H1 (cell line): ENCODE results near the gene PIM2.

Experiments used
- CHD1 ChIP-seq: IDR thresholded peaks from 2 replicates; pipeline ENCODE4 v1.6.1; 2012; ENCODE audit warnings: low read depth, low read length, improper control_type of control experiment
- CTCF ChIP-seq, 3 experiments: IDR thresholded peaks; 1 replicate in 2 of 3; 2 replicates in 1 of 3; pipeline versions ENCODE4 v1.5.1 to v1.6.1; 2011; ENCODE audit warnings: low read length in 3 of 3, mild to moderate bottlenecking in 3 of 3, inconsistent platforms in 2 of 3, low read depth in 1 of 3, moderate library complexity in 1 of 3; ENCODE audit not compliant: insufficient read depth in 1 of 3; ENCODE audit errors: control extremely low read depth in 1 of 3
- EZH2 ChIP-seq: fragments of 200-600 bp; sonication (generic); IDR thresholded peaks from 2 replicates; pipeline ENCODE4 v1.7.1; 2012; ENCODE audit warnings: low read depth, mild to moderate bottlenecking, moderate library complexity, low read length, inconsistent platforms; ENCODE audit not compliant: severe bottlenecking
- HDAC2 ChIP-seq, 2 experiments: fragments of 300-600 bp in 1 of 2; sonication (generic) in 1 of 2; IDR thresholded peaks; 2 replicates each; pipeline ENCODE4 v1.6.1; 2011 to 2012; ENCODE audit warnings: low read depth in 2 of 2, low read length in 2 of 2, mild to moderate bottlenecking in 2 of 2, moderate library complexity in 2 of 2, borderline replicate concordance in 1 of 2, inconsistent platforms in 1 of 2
- JUND ChIP-seq: IDR thresholded peaks from 2 replicates; pipeline ENCODE4 v1.6.1; 2011; ENCODE audit warnings: mild to moderate bottlenecking, improper control_type of control experiment, low read length
- NRF1 ChIP-seq: IDR thresholded peaks from 2 replicates; pipeline ENCODE4 v1.6.1; 2011; ENCODE audit warnings: mild to moderate bottlenecking, low read depth, low read length, improper control_type of control experiment
- POLR2A ChIP-seq, 2 experiments: IDR thresholded peaks; 1 replicate in 1 of 2; 2 replicates in 1 of 2; pipeline ENCODE4 v1.6.1; 2011; ENCODE audit warnings: low read depth in 2 of 2, low read length in 2 of 2, mild to moderate bottlenecking in 2 of 2; ENCODE audit errors: control extremely low read depth in 1 of 2
- RAD21 ChIP-seq, 2 experiments: IDR thresholded peaks in 1 of 2; conservative IDR thresholded peaks in 1 of 2; 2 replicates each; pipeline ENCODE4 v1.6.1; 2011; ENCODE audit warnings: low read depth in 2 of 2, low read length in 2 of 2, improper control_type of control experiment in 1 of 2, inconsistent platforms in 1 of 2, mild to moderate bottlenecking in 1 of 2, moderate library complexity in 1 of 2
- SUZ12 ChIP-seq: fragments of 200-600 bp; sonication (generic); IDR thresholded peaks from 2 replicates; pipeline ENCODE4 v1.6.1; 2012; ENCODE audit warnings: mild to moderate bottlenecking, inconsistent platforms, low read length, moderate library complexity, mixed read lengths
- TF ChIP-seq, protein P1 (sequence below): IDR thresholded peaks from 2 replicates; pipeline ENCODE4 v1.6.1; 2012; ENCODE audit warnings: inconsistent platforms

DNA sequence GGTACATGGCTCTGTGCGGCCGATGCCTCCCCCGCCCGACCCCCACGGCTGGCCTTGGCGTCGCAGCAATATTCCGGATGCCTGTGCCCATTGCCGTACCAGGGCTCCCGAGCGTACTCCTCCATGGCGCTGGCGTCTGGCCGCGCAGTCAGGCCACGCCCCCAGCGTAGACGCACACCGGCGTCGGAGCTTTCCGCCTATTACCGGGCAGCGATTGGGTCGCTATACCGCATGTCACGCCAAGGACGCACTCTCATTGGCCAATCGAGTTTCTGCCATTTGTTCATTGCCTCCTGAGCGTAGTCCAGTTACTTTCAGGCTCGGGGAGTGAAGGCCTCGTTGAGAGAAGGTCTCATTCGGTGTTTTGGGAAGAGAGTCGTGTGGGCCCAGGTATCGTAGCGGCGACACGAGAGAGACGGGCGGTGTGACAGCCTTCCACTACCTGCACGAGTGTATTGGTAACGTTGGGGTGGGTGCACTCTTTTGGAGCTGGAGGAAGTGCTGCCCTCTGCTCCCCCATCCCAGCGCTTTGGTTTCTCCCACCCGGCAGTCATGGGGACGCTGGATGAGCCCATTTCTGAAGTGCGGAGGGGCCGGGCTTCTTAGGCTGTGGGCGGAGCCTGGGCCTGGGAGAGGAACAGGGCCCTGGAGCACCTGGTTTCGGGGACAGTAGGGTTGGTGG is 21.1 kb downstream of the PIM2 start, which contains the start of the genes PQBP1 and TIMM17B:
- peak; percentile 86 for TF ChIP-seq JUND
- TF ChIP-seq RAD21 (IDR thresholded peaks at IDR 0.05 in 1 of 2, conservative IDR thresholded peaks at IDR 0.05 in 1 of 2; ENCODE audit: low read depth in 2 of 2, low read length in 2 of 2): no peak
- TF ChIP-seq CHD1: peak; percentile 87
- no peak for TF ChIP-seq CTCF (IDR thresholded peaks at IDR 0.05; ENCODE audit: control extremely low read depth in 1 of 3, insufficient read depth in 1 of 3, low read depth in 1 of 3, low read length in 3 of 3)
- no peak for TF ChIP-seq EZH2
- no peak for TF ChIP-seq SUZ12
- peak in 1 of 2 experiments; percentile 67; a peak in 1 of 3 replicates for TF ChIP-seq POLR2A (IDR thresholded peaks at IDR 0.05; ENCODE audit: control extremely low read depth in 1 of 2, low read depth in 2 of 2, low read length in 2 of 2)
- no peak for TF ChIP-seq HDAC2 (IDR thresholded peaks at IDR 0.05; ENCODE audit: borderline replicate concordance in 1 of 2, low read depth in 2 of 2, low read length in 2 of 2)
- TF ChIP-seq NRF1: no peak
- TF ChIP-seq, protein P1, sequence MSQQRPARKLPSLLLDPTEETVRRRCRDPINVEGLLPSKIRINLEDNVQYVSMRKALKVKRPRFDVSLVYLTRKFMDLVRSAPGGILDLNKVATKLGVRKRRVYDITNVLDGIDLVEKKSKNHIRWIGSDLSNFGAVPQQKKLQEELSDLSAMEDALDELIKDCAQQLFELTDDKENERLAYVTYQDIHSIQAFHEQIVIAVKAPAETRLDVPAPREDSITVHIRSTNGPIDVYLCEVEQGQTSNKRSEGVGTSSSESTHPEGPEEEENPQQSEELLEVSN: no peak
